Measurements from ENCODE around the gene DYNLT4. TPM values are rescaled to one million over a fixed set of nuclear protein-coding genes. Genes with fewer than 3 reads are reported as not detected.
A peak's percentile ranks its signal among the peaks of the same experiment; 100 is the strongest.

Gene DYNLT4
- total and polyA plus RNA-seq, 2 of the 13 experiments (the other 11 are each of a cell fraction or from before 2014, with no cell fraction given), result 0.77 TPM; not detected in 1

GRCh38 chr1:44787506-44787905 lies 19.6 kb downstream of the DYNLT4 start:
- Histone ChIP-seq H4K20me1 (ENCODE audit: insufficient read depth, low read length) (no peaks in the 10 kb centered on the region), H3K9ac (ENCODE audit: insufficient read depth, low read depth, low read length) (no peak overlapping the region), H3K4me1 (ENCODE audit: insufficient read depth, low read length) (peaks cover 67% of the 10 kb centered on the region), H3K4me3 (replicated peaks in 1 of 3; ENCODE audit: insufficient read depth in 1 of 3, low read depth in 2 of 3, low read length in 3 of 3) (peak overlapping the region in 1 of 3 experiments; percentile 79; a peak in 1 of 6 replicates), H2AFZ (ENCODE audit: low read length) (no peak overlapping the region), H3K27ac (ENCODE audit: extremely low read length, insufficient read depth, low read length) (no peak overlapping the region), H3K27me3 (ENCODE audit: control insufficient read depth in 1 of 2, insufficient read depth in 2 of 2, low read length in 2 of 2) (peaks cover 3 to 17% of the 10 kb centered on the region in 2 experiments; a peak in 2 of 5 replicates), H3K4me2 (ENCODE audit: low read depth, low read length) (peak overlapping the region; percentile 76; the same call in 1 of the 2 replicates), H3K79me2 (ENCODE audit: insufficient read depth, low read length) (no peaks in the 10 kb centered on the region), H3K36me3 (replicated peaks in 1 of 2; ENCODE audit: control insufficient read depth in 1 of 2, insufficient read depth in 2 of 2, low read length in 2 of 2) (no peaks in the 10 kb centered on the region), H3K9me3 (ENCODE audit: low read length) (no peaks in the 10 kb centered on the region)
- ATAC-seq, result no peak
- ChIA-PET POLR2A (interaction anchor here (0.9 to 5.7 kb wide), 9 partner anchors 9 to 553 kb away, joined by 3 to 32 read pairs (median 5); partner anchors contain the start of genes BTBD19, DYNLT4, MUTYH and PLK3), CTCF (ENCODE audit: low intra/inter-chr PET ratio, low total read pairs) (no interaction called here)
- in situ Hi-C loops (cut with HindIII; ENCODE audit: extremely low pct_ligation_motif_present, low pct_unique_long_range_greater_than_20kb) (no loop called here), intact Hi-C loops (cut with micrococcal nuclease; ENCODE audit: unreplicated experiment) (no loop called here)
- WGBS (ENCODE audit: low lambda C conversion rate), result no CpG with 5 or more reads among the region's 10 CpGs
- BruUV-seq (replicated peaks), result no TSS peak
- TF ChIP-seq NR2F6 (IDR thresholded peaks at IDR 0.05) (peak; percentile 2; the same call in 1 of the 2 replicates), NR2F6 (CRISPR knock-in tag; IDR thresholded peaks at IDR 0.05) (no peak), YY1 (IDR thresholded peaks at IDR 0.05; ENCODE audit: insufficient read depth, insufficient replicate concordance, low read depth, low read length) (peak; percentile 7), ZNF3 (CRISPR knock-in tag; IDR thresholded peaks at IDR 0.05) (no peak), CENPX (CRISPR knock-in tag; IDR thresholded peaks at IDR 0.05) (no peak)
- FAIRE-seq, result no peak
- DNase-seq (ENCODE audit: low spot score), result no peak

- intact Hi-C loops (cut with micrococcal nuclease; ENCODE audit: unreplicated experiment), result no loop called here
- Histone ChIP-seq H3K4me3 (replicated peaks in 1 of 3; ENCODE audit: insufficient read depth in 1 of 3, low read depth in 2 of 3, low read length in 3 of 3) (peak overlapping the region in 1 of 3 experiments; percentile 79; a peak in 1 of 6 replicates), H3K27ac (ENCODE audit: extremely low read length, insufficient read depth, low read length) (no peak overlapping the region), H3K4me2 (ENCODE audit: low read depth, low read length) (peak overlapping the region; percentile 76), H4K20me1 (ENCODE audit: insufficient read depth, low read length) (no peaks in the 10 kb centered on the region), H3K9me3 (ENCODE audit: low read length) (no peaks in the 10 kb centered on the region), H3K79me2 (ENCODE audit: insufficient read depth, low read length) (no peaks in the 10 kb centered on the region), H2AFZ (ENCODE audit: low read length) (peak overlapping the region; percentile 16), H3K27me3 (ENCODE audit: control insufficient read depth in 1 of 2, insufficient read depth in 2 of 2, low read length in 2 of 2) (peaks cover 3 to 17% of the 10 kb centered on the region in 2 experiments; a peak in 2 of 5 replicates), H3K4me1 (ENCODE audit: insufficient read depth, low read length) (peaks cover 67% of the 10 kb centered on the region), H3K36me3 (replicated peaks in 1 of 2; ENCODE audit: control insufficient read depth in 1 of 2, insufficient read depth in 2 of 2, low read length in 2 of 2) (no peaks in the 10 kb centered on the region), H3K9ac (ENCODE audit: insufficient read depth, low read depth, low read length) (0 out of 2 replicates have a peak overlapping the region, but pooled peaks have one; percentile 7)
- no TSS peak for BruUV-seq (replicated peaks)
- WGBS (ENCODE audit: low lambda C conversion rate), result 13% methylated on average over 9 of the region's 9 CpGs
- in situ Hi-C loops (cut with HindIII; ENCODE audit: extremely low pct_ligation_motif_present, low pct_unique_long_range_greater_than_20kb), result no loop called here
- no peak for ATAC-seq
- ChIA-PET POLR2A (interaction anchor here (0.7 to 5.7 kb wide), 9 partner anchors 10 to 553 kb away, joined by 3 to 32 read pairs (median 4); partner anchors contain the start of genes BTBD19, DYNLT4, HECTD3 and MUTYH), CTCF (ENCODE audit: low intra/inter-chr PET ratio, low total read pairs) (no interaction called here)
- FAIRE-seq, result no peak
- no peak for DNase-seq (ENCODE audit: low spot score)
- TF ChIP-seq ZNF513 (CRISPR knock-in tag; conservative IDR thresholded peaks at IDR 0.05) (no peak), ZMYM3 (CRISPR knock-in tag; IDR thresholded peaks at IDR 0.05) (peak; percentile 25; the same call in 1 of the 2 replicates), ARID4A (CRISPR knock-in tag; IDR thresholded peaks at IDR 0.05; ENCODE audit: borderline replicate concordance) (0 out of 2 replicates have a peak, but pooled peaks have one; percentile 12), BRD4 (CRISPR knock-in tag; IDR thresholded peaks at IDR 0.05) (0 out of 2 replicates have a peak, but pooled peaks have one; percentile 8), NR2F6 (IDR thresholded peaks at IDR 0.05) (peak; percentile 30; the same call in 1 of the 2 replicates), NR2F6 (CRISPR knock-in tag; IDR thresholded peaks at IDR 0.05) (no peak)
Observed at GRCh38 chr1:44786841-44787426, 20.2 kb downstream of the DYNLT4 start.
